Neuron (in vitro differentiated cells): ENCODE measurements around the gene HDHD5.
"Not testable (repeated sequence)": the region's sequence is repeated elsewhere in the genome, so short reads cannot be mapped to it uniquely, and the experiment has no call there.

ENCODE experiments used
- H2AFZ ChIP-seq: one replicate; pipeline ENCODE4 v1.6.1; 2013; ENCODE audit warnings: low read depth, mild to moderate bottlenecking, inconsistent platforms, low read length, moderate library complexity
- H3K27me3 ChIP-seq: one replicate; pipeline ENCODE4 v1.6.1; 2013; ENCODE audit warnings: low read length; ENCODE audit not compliant: insufficient read depth
- H3K36me3 ChIP-seq: one replicate; pipeline ENCODE4 v1.6.1; 2013; ENCODE audit warnings: low read length; ENCODE audit not compliant: insufficient read depth
- H3K4me1 ChIP-seq: one replicate; pipeline ENCODE4 v1.6.1; 2013; ENCODE audit warnings: low read length; ENCODE audit not compliant: insufficient read depth
- H3K4me3 ChIP-seq: 2 replicates; pipeline ENCODE4 v1.5.1; 2013; ENCODE audit warnings: mild to moderate bottlenecking, low read length, moderate library complexity
- H3K9me3 ChIP-seq: one replicate; pipeline ENCODE4 v1.6.1; 2013; ENCODE audit warnings: low read length

HDHD5 gene

DNA sequence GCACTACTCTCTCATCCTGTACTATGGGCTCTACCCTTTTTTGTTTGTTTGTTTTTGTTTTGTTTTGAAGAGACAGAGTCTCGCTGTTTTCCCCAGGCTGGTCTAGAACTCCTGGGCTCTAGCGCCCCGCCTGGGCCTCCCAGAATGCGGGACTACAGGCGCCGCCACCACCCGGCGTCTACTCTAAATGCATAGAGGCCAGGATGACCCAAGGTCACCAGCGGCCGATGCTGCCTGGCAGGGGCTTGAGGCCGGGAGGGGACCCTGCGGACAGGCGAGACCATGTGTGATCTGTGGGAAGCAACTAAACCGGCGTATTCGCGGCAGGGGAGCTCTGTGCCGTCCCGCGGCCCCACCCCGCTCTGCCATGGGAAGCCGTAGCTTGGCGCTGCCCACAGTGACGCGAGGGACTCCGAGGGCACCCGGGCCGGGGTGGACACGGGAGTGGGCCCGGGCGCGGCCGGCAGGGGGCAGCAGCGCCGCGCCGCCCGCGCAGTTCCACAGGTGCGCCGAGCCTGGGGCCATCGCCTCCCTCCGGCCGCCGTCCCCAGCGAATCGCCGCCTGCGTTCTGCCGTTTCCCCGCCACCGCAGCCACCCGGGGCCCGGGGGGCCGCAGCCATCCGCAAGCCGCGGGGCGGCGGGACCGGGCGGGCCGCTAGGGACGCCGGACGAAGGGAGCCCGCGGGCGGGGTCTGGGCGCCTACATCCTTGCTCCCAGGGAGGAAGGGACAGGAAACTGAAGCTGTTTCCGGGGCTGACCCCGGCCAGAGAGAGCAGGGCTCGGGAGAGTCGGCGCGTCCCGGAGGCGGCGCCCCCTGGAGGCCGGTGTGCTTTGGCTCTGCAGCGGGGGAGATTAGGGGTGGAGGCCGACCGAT, 12.3 kb upstream of the HDHD5 start:
- peak overlapping the region; percentile 82 for H3K4me3 ChIP-seq
- H3K36me3 ChIP-seq = no peaks in the 10 kb centered on the region
- H3K4me1 ChIP-seq = no peaks in the 10 kb centered on the region
- H3K9me3 ChIP-seq = no peaks in the 10 kb centered on the region
- H3K27me3 ChIP-seq = no peaks in the 10 kb centered on the region
- H2AFZ ChIP-seq = peak overlapping the region; percentile 4

DNA sequence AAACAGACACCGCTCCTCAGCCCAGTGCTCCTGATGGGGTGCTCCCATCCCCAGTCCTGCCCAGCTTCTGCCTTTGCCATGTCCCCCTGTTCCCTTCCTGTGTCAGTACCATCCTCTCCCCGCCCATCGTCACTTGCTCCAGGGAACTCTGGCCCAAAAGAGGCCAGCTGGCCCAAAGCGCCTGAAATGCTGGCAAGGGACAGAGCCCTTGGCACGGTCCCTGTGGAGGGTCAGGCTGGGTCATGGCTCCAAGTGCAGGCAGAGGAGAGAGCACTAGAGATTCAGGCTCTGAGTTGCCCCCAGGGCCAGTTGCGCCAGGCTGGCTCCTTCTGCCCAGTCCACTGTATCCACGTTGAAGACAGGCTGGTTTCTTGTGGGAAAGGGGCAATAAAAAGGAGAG, 8.4 kb upstream of the HDHD5 start:
- Histone ChIP-seq H3K4me3 (no peak overlapping the region), H3K9me3 (peaks cover 2% of the 10 kb centered on the region), H3K27me3 (no peaks in the 10 kb centered on the region)

DNA sequence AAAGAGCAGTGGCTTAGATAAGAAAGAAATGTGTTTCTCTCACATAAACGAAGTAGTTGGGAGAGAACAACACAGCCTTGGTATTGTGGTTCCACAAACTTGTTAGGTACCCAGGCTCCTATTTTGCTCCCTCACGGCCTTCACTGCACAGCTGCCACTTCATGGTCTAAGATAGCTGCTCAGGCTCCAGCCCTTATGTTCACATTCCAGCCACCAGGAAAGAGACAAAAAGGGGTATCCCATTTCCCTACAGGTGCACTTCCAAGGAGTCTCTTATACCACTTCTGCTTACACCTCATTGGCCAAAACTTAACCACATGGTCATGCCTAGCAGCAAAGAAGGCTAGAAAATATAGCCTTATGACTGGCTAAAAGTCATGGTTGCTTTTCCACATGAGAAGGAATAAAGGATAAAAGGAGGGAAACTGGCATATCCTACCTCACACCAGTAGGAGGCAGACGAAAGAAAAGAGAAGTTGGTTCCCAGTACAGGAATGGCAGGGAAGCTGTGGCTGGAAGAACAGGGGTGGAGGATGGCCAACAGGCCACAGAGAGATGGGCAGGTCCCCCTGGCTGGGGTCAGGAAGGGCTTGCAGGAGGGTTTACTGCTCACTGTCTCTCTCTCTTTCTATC, 5.4 kb upstream of the HDHD5 start:
- peaks cover 2% of the 10 kb centered on the region for H3K9me3 ChIP-seq
- no peaks in the 10 kb centered on the region for H3K27me3 ChIP-seq
- peaks cover 5% of the 10 kb centered on the region for H3K4me1 ChIP-seq
- H2AFZ ChIP-seq = no peak overlapping the region
- H3K36me3 ChIP-seq = no peaks in the 10 kb centered on the region
- no peak overlapping the region for H3K4me3 ChIP-seq

More for the DNA sequence above, 8.4 kb upstream of the HDHD5 start:
- H3K36me3 ChIP-seq = no peaks in the 10 kb centered on the region
- no peaks in the 10 kb centered on the region for H3K4me1 ChIP-seq
- H2AFZ ChIP-seq = no peak overlapping the region

DNA sequence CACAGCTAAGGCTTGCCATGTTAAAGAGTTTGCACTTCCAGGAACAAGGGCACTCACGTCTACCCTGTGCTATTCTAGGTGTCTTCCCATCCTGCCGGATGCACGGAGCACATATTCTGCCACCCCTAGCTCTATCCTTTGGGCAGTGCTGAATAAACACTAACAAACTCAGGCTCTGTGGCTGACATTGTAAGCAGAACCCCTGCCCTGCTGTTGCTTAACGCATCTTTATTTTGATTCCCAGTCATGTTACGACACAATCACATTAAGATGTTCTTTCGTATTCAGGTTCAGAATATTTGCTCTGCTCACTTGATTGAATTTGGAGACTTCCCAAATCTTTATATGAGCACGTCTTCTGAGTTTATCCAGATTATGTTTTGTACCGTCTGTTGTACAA, 3.7 kb upstream of the HDHD5 start:
- no peak overlapping the region for H2AFZ ChIP-seq
- peaks cover under 1% of the 10 kb centered on the region for H3K36me3 ChIP-seq
- H3K9me3 ChIP-seq = peaks cover 2% of the 10 kb centered on the region
- H3K4me1 ChIP-seq = peaks cover 10% of the 10 kb centered on the region
- no peaks in the 10 kb centered on the region for H3K27me3 ChIP-seq
- no peak overlapping the region for H3K4me3 ChIP-seq

DNA sequence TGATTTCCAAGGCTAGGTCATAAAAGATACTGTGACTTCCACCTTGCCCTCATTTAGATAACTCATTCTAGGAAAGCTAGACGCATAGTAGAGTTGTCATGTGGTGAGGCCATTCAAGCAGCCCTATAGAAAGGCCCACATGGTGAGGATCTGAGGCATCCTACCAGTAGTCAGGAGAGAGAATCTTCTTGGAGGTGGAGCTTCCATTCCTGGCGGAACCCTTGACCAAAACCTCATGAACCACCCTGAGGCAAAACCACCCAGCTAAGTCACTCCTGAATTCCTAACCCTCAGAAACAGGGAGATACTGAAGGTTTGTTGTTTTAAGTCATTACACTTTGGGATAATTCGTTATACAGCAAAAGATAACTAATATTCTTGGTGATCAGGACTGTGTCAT, 2.9 kb upstream of the HDHD5 start:
- Histone ChIP-seq H2AFZ (no peak overlapping the region), H3K4me3 (no peak overlapping the region), H3K36me3 (peaks cover 6% of the 10 kb centered on the region), H3K4me1 (peaks cover 11% of the 10 kb centered on the region), H3K27me3 (no peaks in the 10 kb centered on the region), H3K9me3 (peaks cover 2% of the 10 kb centered on the region)

DNA sequence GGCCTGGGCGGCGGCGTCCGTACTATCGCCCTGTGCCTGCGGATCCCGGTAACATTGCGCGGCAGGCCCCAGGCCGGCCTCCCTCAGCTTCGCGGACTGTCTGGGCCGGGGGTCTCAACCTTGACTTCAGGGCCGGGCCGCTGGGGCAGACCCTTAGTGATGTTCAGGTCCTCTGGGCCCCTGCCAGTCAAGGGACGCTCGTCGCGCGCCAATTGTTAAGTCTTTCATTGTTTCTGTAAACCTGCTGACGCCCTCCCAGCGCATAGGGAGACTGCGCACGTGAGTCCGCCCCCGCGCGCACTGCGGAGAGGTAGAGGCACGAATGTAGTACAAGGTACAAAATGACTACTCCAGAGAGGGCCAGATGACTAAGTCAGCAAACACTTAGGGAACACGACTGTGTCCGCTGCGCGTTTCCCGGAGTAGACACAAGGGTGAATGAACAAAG, 451 bp upstream of the HDHD5 start:
- Histone ChIP-seq H3K4me3 (peak overlapping the region; percentile 68), H3K36me3 (peaks cover 6% of the 10 kb centered on the region), H3K4me1 (peaks cover 11% of the 10 kb centered on the region), H3K9me3 (peaks cover 2% of the 10 kb centered on the region), H2AFZ (peak overlapping the region; percentile 99), H3K27me3 (no peaks in the 10 kb centered on the region)

DNA sequence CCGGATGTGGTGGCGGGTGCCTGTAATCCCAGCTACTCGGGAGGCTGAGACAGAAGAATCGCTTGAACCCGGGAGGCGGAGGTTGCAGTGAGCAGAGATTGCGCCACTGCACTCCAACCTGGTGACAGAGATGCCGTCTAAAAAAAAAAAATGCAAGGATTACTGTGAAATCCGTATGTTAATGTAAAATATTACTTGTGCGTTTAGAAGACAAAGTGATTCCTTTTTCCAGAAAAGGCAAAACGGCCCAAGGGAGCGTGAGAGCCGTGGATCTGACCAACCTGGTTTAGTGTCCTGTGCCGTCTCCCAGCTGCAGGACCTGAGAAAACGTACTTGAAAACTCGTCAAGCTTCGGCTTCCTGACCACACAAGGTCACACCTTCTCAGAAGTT, 905 bp downstream of the HDHD5 start:
- Histone ChIP-seq H3K4me3 (peak overlapping the region; percentile 68), H3K9me3 (no peaks in the 10 kb centered on the region), H3K4me1 (peaks cover 11% of the 10 kb centered on the region), H3K27me3 (no peaks in the 10 kb centered on the region), H3K36me3 (peaks cover 6% of the 10 kb centered on the region), H2AFZ (peak overlapping the region; percentile 99)

DNA sequence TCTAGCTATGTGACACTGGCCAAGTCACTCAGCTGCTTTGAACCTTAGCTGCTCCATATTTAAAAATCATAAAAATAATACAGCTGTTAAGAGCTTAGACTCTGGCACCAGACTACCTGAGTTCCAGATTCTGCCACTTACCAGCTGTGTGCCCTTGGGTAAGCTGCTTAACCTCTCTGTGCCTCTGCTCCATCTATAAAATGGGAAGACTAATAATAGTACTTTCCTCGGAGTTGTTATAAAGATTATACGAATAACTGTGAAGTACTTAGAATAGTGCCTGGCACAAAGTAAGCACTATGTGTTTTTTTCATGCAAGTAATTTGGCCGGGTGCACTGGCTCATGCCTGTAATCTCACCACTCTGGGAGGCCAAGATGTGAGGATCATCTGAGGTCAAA, 1.4 kb downstream of the HDHD5 start:
- Histone ChIP-seq H3K36me3 (peaks cover 6% of the 10 kb centered on the region), H3K27me3 (no peaks in the 10 kb centered on the region), H3K9me3 (no peaks in the 10 kb centered on the region), H3K4me1 (peaks cover 11% of the 10 kb centered on the region), H2AFZ (no peak overlapping the region), H3K4me3 (peak overlapping the region; percentile 68)

DNA sequence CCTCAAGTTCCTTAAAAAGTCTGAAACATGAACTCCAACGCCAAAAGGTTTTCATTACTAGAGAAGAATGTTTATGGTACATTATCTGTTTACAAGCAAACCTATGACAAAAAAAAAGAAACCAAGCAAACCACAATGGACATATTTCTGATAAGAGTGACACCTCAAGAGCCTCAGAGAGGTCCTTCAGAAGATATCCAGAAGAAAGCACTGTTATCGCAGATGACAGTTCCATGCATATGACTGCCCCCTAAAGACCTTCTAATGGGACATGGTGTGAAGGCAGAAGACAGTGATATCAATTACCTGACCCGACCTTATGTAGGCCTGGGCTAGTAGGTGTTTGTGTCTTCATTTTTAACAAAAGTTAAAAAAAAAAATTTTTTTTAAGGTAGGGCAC, 3.1 kb downstream of the HDHD5 start:
- Histone ChIP-seq H3K4me3 (no peak overlapping the region), H3K9me3 (no peaks in the 10 kb centered on the region), H2AFZ (no peak overlapping the region)

DNA sequence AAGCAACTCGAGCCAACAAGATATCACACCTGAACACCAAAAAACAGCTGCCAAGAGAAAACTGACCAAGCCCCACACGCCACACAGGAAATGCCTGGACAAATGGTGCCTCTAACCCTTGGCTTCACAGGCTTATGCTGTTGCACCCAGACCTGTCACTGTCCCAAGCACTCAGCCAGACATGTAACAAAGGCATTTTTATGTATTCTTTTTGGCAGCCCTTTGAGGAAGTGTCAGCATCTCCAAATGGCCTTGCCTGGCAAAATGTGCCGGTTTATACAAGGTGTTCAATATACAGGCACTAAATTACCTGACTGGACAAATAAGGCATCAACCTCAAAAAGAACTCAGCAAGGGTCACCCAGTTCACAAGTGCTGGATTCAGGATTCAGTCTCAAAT, 6.1 kb downstream of the HDHD5 start:
- H2AFZ ChIP-seq = no peak overlapping the region
- H3K27me3 ChIP-seq = no peaks in the 10 kb centered on the region
- H3K4me1 ChIP-seq = peaks cover 4% of the 10 kb centered on the region
- peaks cover 17% of the 10 kb centered on the region for H3K36me3 ChIP-seq
- no peaks in the 10 kb centered on the region for H3K9me3 ChIP-seq
- no peak overlapping the region for H3K4me3 ChIP-seq

More for the DNA sequence above, 3.1 kb downstream of the HDHD5 start:
- peaks cover 11% of the 10 kb centered on the region for H3K4me1 ChIP-seq
- no peaks in the 10 kb centered on the region for H3K27me3 ChIP-seq
- peaks cover 6% of the 10 kb centered on the region for H3K36me3 ChIP-seq

DNA sequence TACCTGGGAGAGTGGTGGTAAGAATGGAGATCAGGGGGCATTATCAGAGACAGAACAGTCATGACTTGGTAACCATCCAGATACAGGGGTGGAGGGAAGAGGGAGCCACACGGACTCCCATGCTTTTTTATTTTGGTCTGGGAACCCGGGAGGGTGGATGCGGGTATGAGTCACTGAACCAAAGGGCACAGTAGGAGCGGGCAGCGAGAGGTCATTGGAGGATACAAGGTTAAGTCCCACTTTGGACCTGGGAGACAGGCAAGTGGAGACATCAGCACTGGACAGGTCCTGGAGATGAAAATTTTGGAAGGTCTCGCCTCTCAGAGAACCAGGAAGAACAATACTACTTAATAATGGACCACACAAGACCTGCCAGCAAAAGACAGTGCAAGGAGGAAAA, 6.7 kb downstream of the HDHD5 start:
- Histone ChIP-seq H3K4me3 (no peak overlapping the region), H3K27me3 (no peaks in the 10 kb centered on the region), H3K36me3 (peaks cover 16% of the 10 kb centered on the region), H3K9me3 (no peaks in the 10 kb centered on the region), H2AFZ (no peak overlapping the region), H3K4me1 (no peaks in the 10 kb centered on the region)

DNA sequence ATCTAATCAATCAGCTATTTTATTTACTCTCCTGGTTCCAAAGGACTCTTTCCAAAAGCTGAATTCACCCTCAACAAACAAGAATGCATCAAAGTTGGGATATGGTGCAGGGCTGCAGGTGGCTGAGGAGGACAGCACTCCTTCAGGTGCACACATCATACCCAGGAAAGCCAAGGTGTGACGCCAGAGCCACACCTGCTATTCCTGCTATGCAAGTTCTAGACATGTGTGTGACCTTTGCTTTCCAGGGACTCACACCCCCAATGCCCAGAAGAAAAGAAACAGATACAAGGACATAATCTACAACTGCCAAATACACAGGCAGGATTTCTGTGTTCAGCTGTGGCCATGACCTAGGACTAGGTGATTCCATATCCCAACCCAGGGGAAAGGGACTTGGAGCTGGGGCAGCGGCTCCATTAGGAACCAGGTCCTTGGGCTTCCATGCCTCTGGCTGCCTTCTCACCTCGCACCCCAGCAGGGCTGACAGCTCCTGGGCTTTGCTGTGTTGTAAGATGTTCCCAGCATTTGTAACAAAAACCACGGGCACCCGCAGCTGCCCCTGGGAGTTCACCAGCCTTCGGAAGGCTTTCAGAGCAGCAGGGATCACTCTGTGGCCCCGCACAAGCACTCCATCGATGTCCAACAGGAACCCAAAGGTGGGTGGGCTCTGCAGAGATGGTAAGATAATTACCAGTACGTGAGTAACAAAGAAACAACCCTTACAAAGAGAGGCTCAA, 9.8 kb downstream of the HDHD5 start:
- H3K27me3 ChIP-seq = no peaks in the 10 kb centered on the region
- H2AFZ ChIP-seq = no peak overlapping the region
- H3K36me3 ChIP-seq = peaks cover 23% of the 10 kb centered on the region
- H3K4me3 ChIP-seq = no peak overlapping the region
- no peaks in the 10 kb centered on the region for H3K4me1 ChIP-seq
- no peaks in the 10 kb centered on the region for H3K9me3 ChIP-seq

DNA sequence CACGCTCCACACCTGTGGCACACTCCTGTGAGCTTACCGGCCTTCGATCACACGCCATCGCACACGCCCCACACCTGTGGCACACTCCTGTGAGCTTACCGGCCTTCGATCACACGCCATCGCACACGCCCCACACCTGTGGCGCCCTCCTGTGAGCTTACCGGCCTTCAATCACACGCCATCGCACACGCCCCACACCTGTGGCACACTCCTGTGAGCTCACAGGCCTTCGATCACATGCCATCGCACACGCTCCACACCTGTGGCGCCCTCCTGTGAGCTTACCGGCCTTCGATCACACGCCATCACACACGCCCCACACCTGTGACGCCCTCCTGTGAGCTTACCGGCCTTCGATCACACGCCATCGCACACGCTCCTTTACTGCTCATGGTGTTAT, 11.6 kb downstream of the HDHD5 start:
- not testable (repeated sequence) for H2AFZ ChIP-seq, H3K4me3 ChIP-seq, H3K4me1 ChIP-seq, H3K9me3 ChIP-seq, H3K27me3 ChIP-seq
- H3K36me3 ChIP-seq = peaks cover 38% of the 10 kb centered on the region
